Esophagus muscularis mucosa (tissue), 3 donors: ENCODE measurements around the gene INTS13.

ENCODE experiments used
- POLR2A ChIP-seq: fragments of 450-650 bp; IDR thresholded peaks from one replicate; pipeline ENCODE4 v1.6.1; 2017; ENCODE audit warnings: antibody characterized with exemption, moderate library complexity, mild to moderate bottlenecking, low read depth
- POLR2AphosphoS5 ChIP-seq, 2 donors: sonication (generic); formaldehyde crosslinking; IDR thresholded peaks; one replicate each; pipeline ENCODE4 v1.6.1; 2017; ENCODE audit warnings: antibody characterized with exemption in 2 of 2
- TF ChIP-seq, protein P1 (sequence below), 3 experiments: fragments of 200-600 bp in 2 of 3; fragments of 450-650 bp in 1 of 3; sonication (generic) in 2 of 3; IDR thresholded peaks; one replicate each; pipeline ENCODE4 v1.5.1; 2017 to 2019; ENCODE audit warnings: antibody characterized with exemption in 3 of 3, mild to moderate bottlenecking in 2 of 3, moderate library complexity in 1 of 3

GRCh38 chr12:26939192-26939832 is 1.5 kb upstream of the INTS13 start:
- no peak for TF ChIP-seq POLR2A
- TF ChIP-seq, protein P1, sequence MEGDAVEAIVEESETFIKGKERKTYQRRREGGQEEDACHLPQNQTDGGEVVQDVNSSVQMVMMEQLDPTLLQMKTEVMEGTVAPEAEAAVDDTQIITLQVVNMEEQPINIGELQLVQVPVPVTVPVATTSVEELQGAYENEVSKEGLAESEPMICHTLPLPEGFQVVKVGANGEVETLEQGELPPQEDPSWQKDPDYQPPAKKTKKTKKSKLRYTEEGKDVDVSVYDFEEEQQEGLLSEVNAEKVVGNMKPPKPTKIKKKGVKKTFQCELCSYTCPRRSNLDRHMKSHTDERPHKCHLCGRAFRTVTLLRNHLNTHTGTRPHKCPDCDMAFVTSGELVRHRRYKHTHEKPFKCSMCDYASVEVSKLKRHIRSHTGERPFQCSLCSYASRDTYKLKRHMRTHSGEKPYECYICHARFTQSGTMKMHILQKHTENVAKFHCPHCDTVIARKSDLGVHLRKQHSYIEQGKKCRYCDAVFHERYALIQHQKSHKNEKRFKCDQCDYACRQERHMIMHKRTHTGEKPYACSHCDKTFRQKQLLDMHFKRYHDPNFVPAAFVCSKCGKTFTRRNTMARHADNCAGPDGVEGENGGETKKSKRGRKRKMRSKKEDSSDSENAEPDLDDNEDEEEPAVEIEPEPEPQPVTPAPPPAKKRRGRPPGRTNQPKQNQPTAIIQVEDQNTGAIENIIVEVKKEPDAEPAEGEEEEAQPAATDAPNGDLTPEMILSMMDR (IDR thresholded peaks at IDR 0.05): no peak
- TF ChIP-seq POLR2AphosphoS5 (IDR thresholded peaks at IDR 0.05): no peak
